Mucosa of stomach (tissue), 1 donor: ENCODE measurements around the gene OR2H2.

Experiments used
- H3K27me3 ChIP-seq: one replicate; pipeline ENCODE4 v1.7.0; 2013; ENCODE audit warnings: mild to moderate bottlenecking, low read length; ENCODE audit not compliant: control insufficient read depth, insufficient read depth
- H3K36me3 ChIP-seq: one replicate; pipeline ENCODE4 v1.7.0; 2013; ENCODE audit warnings: low read length; ENCODE audit not compliant: control insufficient read depth, insufficient read depth
- H3K4me1 ChIP-seq: one replicate; pipeline ENCODE4 v1.7.0; 2013; ENCODE audit warnings: mild to moderate bottlenecking, low read length; ENCODE audit not compliant: control insufficient read depth, insufficient read depth
- H3K4me3 ChIP-seq: one replicate; pipeline ENCODE4 v1.7.0; 2013; ENCODE audit warnings: low read length
- H3K9ac ChIP-seq: one replicate; pipeline ENCODE4 v1.7.0; 2013; ENCODE audit warnings: mild to moderate bottlenecking, low read length, moderate library complexity
- H3K9me3 ChIP-seq: one replicate; pipeline ENCODE4 v1.7.0; 2013; ENCODE audit warnings: mild to moderate bottlenecking, low read length, moderate library complexity; ENCODE audit not compliant: control insufficient read depth
- donor health status: Pancreatic carcinoma.

OR2H2 gene

GRCh38 chr6:29597184-29597583 lies 12.3 kb downstream of the OR2H2 start:
- Histone ChIP-seq H3K9me3 (no peaks in the 10 kb centered on the region), H3K36me3 (no peaks in the 10 kb centered on the region), H3K4me1 (no peaks in the 10 kb centered on the region), H3K9ac (no peak overlapping the region), H3K4me3 (no peak overlapping the region), H3K27me3 (peaks cover 3% of the 10 kb centered on the region)

- no peaks in the 10 kb centered on the region for H3K9me3 ChIP-seq
- H3K27me3 ChIP-seq: peaks cover 3% of the 10 kb centered on the region
- H3K36me3 ChIP-seq: no peaks in the 10 kb centered on the region
- no peak overlapping the region for H3K9ac ChIP-seq
- no peak overlapping the region for H3K4me3 ChIP-seq
- no peaks in the 10 kb centered on the region for H3K4me1 ChIP-seq
These were observed 13.3 kb downstream of the OR2H2 start for GRCh38 chr6:29598172-29598747.

- Histone ChIP-seq H3K36me3 (no peaks in the 10 kb centered on the region), H3K27me3 (no peaks in the 10 kb centered on the region), H3K4me1 (no peaks in the 10 kb centered on the region), H3K4me3 (no peak overlapping the region), H3K9me3 (no peaks in the 10 kb centered on the region), H3K9ac (no peak overlapping the region)
These were observed 17.8 kb downstream of the OR2H2 start for GRCh38 chr6:29602564-29603361.

GRCh38 chr6:29603456-29603855 lies 18.5 kb downstream of the OR2H2 start:
- no peaks in the 10 kb centered on the region for H3K4me1 ChIP-seq
- H3K36me3 ChIP-seq: no peaks in the 10 kb centered on the region
- H3K4me3 ChIP-seq: no peak overlapping the region
- H3K27me3 ChIP-seq: no peaks in the 10 kb centered on the region
- H3K9ac ChIP-seq: no peak overlapping the region
- H3K9me3 ChIP-seq: no peaks in the 10 kb centered on the region

GRCh38 chr6:29603930-29604329 lies 19.0 kb downstream of the OR2H2 start:
- Histone ChIP-seq H3K4me3 (no peak overlapping the region), H3K4me1 (no peaks in the 10 kb centered on the region), H3K27me3 (no peaks in the 10 kb centered on the region), H3K9me3 (no peaks in the 10 kb centered on the region), H3K36me3 (no peaks in the 10 kb centered on the region), H3K9ac (no peak overlapping the region)

- Histone ChIP-seq H3K4me1 (no peaks in the 10 kb centered on the region), H3K9ac (no peak overlapping the region), H3K4me3 (no peak overlapping the region), H3K36me3 (no peaks in the 10 kb centered on the region), H3K9me3 (no peaks in the 10 kb centered on the region), H3K27me3 (no peaks in the 10 kb centered on the region)
These were observed 23.2 kb downstream of the OR2H2 start for GRCh38 chr6:29608131-29608530.

GRCh38 chr6:29610540-29610939 lies 25.6 kb downstream of the OR2H2 start:
- Histone ChIP-seq H3K4me3 (no peak overlapping the region), H3K4me1 (no peaks in the 10 kb centered on the region), H3K36me3 (no peaks in the 10 kb centered on the region), H3K9ac (no peak overlapping the region), H3K27me3 (no peaks in the 10 kb centered on the region), H3K9me3 (no peaks in the 10 kb centered on the region)

- H3K9ac ChIP-seq: no peak overlapping the region
- no peak overlapping the region for H3K4me3 ChIP-seq
- H3K36me3 ChIP-seq: no peaks in the 10 kb centered on the region
- no peaks in the 10 kb centered on the region for H3K9me3 ChIP-seq
- H3K27me3 ChIP-seq: no peaks in the 10 kb centered on the region
- H3K4me1 ChIP-seq: no peaks in the 10 kb centered on the region
These were observed 26.5 kb downstream of the OR2H2 start for GRCh38 chr6:29611426-29611825.

- no peaks in the 10 kb centered on the region for H3K36me3 ChIP-seq
- H3K4me3 ChIP-seq: no peak overlapping the region
- H3K27me3 ChIP-seq: no peaks in the 10 kb centered on the region
- no peak overlapping the region for H3K9ac ChIP-seq
- H3K4me1 ChIP-seq: no peaks in the 10 kb centered on the region
- H3K9me3 ChIP-seq: no peaks in the 10 kb centered on the region
These were observed 33.0 kb downstream of the OR2H2 start for GRCh38 chr6:29617782-29618554.

GRCh38 chr6:29619578-29620160 lies 34.7 kb downstream of the OR2H2 start:
- Histone ChIP-seq H3K9me3 (no peaks in the 10 kb centered on the region), H3K27me3 (no peaks in the 10 kb centered on the region), H3K36me3 (no peaks in the 10 kb centered on the region), H3K4me3 (no peak overlapping the region), H3K4me1 (no peaks in the 10 kb centered on the region), H3K9ac (no peak overlapping the region)

- Histone ChIP-seq H3K4me3 (no peak overlapping the region), H3K9ac (no peak overlapping the region), H3K27me3 (no peaks in the 10 kb centered on the region), H3K9me3 (no peaks in the 10 kb centered on the region), H3K36me3 (no peaks in the 10 kb centered on the region), H3K4me1 (no peaks in the 10 kb centered on the region)
These were observed 35.7 kb downstream of the OR2H2 start for GRCh38 chr6:29620630-29621029.

GRCh38 chr6:29624520-29624961 lies 39.6 kb downstream of the OR2H2 start:
- H3K27me3 ChIP-seq: peaks cover 9% of the 10 kb centered on the region
- H3K9ac ChIP-seq: no peak overlapping the region
- H3K4me1 ChIP-seq: peaks cover 11% of the 10 kb centered on the region
- H3K36me3 ChIP-seq: no peaks in the 10 kb centered on the region
- no peak overlapping the region for H3K4me3 ChIP-seq
- H3K9me3 ChIP-seq: no peaks in the 10 kb centered on the region
